Measurements from ENCODE around the gene PRR23A.
"Not testable (repeated sequence)": the region's sequence is repeated elsewhere in the genome, so short reads cannot be mapped to it uniquely, and the experiment has no call there.

Gene PRR23A

GRCh38 chr3:139006051-139006716, at the start of gene PRR23A:
Gene PRR23A, minus strand, starts transcription at chr3:139006268. Its CDS starts 0 bp downstream, at chr3:139006268.
- no peak for DNase-seq

- no peak for DNase-seq
These were observed 46.9 kb upstream of the PRR23A start for GRCh38 chr3:139052802-139053600.

GRCh38 chr3:139044366-139045210, 38.5 kb upstream of the PRR23A start, which contains the start of gene PRR23C:
Gene PRR23C, minus strand, starts transcription at chr3:139044892. Its CDS starts 272 bp downstream, at chr3:139044620.
- no peak for DNase-seq

GRCh38 chr3:139043554-139044365, 37.7 kb upstream of the PRR23A start:
- DNase-seq = no peak

GRCh38 chr3:139037478-139037877, 31.4 kb upstream of the PRR23A start:
- DNase-seq = no peak

- DNase-seq = no peak
These were observed 26.4 kb upstream of the PRR23A start for GRCh38 chr3:139032326-139033002.

- DNase-seq = not testable (repeated sequence)
These were observed 24.5 kb upstream of the PRR23A start for GRCh38 chr3:139030576-139030975.

GRCh38 chr3:139024968-139025367, 18.9 kb upstream of the PRR23A start:
- DNase-seq = no peak

- no peak for DNase-seq
These were observed 14.8 kb upstream of the PRR23A start, which contains the start of gene PRR23B for GRCh38 chr3:139020868-139021234. Gene PRR23B, minus strand, starts transcription at chr3:139020926. Its CDS starts 265 bp downstream, at chr3:139020661.

- DNase-seq = no peak
These were observed 14.2 kb upstream of the PRR23A start for GRCh38 chr3:139020036-139020867.

GRCh38 chr3:139016430-139017048, 10.5 kb upstream of the PRR23A start:
- DNase-seq = no peak

GRCh38 chr3:139005356-139005993, 593 bp downstream of the PRR23A start:
- no peak for DNase-seq

- DNase-seq = no peak
These were observed 10.4 kb downstream of the PRR23A start for GRCh38 chr3:138995706-138996105.

GRCh38 chr3:138987181-138987580, 18.9 kb downstream of the PRR23A start:
- DNase-seq = no peak

GRCh38 chr3:138985932-138986331, 20.1 kb downstream of the PRR23A start:
- DNase-seq = no peak

GRCh38 chr3:138984816-138985215, 21.3 kb downstream of the PRR23A start:
- no peak for DNase-seq

GRCh38 chr3:138976047-138976446, 30.0 kb downstream of the PRR23A start:
- no peak for DNase-seq

- DNase-seq = no peak
These were observed 30.7 kb downstream of the PRR23A start for GRCh38 chr3:138975351-138975750.

- no peak for DNase-seq
These were observed 31.6 kb downstream of the PRR23A start for GRCh38 chr3:138974462-138974861.

GRCh38 chr3:138972941-138973340, 33.1 kb downstream of the PRR23A start:
- DNase-seq = no peak

All from activated CD4-positive, alpha-beta T cell treated with anti-CD3 and anti-CD28 coated beads, Interleukin-2, amount 50 U/mL, for 16 hours (primary cell).